ENCODE measurements around the gene ANGEL2.
"Not testable (repeated sequence)": the region's sequence is repeated elsewhere in the genome, so short reads cannot be mapped to it uniquely, and the experiment has no call there.

ANGEL2 gene

DNA sequence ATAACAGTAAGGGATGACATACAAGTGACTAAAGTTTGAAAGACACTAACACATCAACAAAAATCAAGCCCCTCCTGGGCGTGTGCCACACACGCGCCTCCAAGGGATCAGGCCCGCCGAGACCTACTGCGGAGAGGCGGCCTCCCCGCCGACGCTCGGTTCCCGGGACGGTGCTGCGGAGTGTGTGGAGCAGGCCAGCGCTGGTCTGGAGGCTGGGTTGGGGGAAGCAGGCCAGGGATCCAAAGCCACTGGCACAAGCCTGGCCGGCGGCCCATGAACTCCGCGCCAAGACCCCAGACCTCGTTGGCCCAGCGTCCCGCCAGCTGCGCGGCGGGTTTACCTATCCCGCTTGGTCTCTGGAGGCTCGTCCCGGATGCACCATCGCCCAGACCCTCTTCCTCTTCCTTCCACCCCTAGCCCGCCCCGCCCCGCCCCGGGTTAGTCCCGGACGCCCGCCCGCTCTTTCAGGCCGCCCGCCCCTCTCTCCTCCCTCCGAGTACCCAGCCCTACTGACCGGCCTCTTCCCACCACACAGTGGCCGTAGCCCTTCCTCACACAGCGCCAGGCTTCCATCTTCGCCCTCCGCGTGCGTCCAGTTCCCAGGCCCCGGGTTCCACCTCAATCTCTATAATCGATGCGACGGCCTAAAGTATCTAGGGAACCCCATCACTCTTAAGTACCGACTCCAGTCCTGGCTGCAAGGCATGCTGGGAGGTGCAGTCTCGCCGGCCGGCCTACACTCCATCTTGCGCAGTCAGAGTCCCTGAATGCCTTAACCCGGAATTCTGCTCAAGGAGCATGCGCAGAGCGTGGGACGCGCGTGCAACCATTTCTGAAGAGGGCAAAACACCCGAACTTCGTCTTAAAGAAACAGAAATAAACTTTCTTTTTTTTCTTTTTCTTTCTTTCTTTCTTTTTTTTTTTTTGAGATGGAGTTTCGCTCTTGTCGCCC lies at the start of gene ANGEL2:
Gene ANGEL2 (minus strand): TSS at position 769 of the 952 bp plus-strand sequence. CDS start 196 bp downstream, at position 573.
- peak; percentile 96 for DNase-seq (ENCODE audit: low spot score)

GRCh38 chr1:213061263-213061662 lies 45.6 kb upstream of the ANGEL2 start:
- no peak for DNase-seq (ENCODE audit: low spot score)

DNA sequence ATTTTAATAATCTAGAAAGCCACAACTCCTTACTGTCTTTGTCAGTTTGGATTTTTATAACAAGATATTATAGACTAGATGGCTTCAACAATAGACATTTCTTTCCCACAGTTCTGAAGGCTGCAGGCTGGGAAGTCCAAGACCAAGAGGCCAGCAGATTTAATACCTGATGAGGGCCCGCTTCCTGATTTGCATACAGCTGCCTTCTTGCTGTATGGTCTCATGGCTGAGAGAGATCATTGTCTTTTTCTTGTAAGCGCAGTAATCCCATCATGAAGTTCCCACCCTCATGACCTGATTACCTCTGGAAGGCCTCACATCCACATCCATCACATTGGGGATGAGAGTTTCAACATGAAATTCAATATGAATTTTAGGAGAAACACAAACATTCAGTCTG lies 45.2 kb upstream of the ANGEL2 start:
- DNase-seq (ENCODE audit: low spot score) = no peak

DNA sequence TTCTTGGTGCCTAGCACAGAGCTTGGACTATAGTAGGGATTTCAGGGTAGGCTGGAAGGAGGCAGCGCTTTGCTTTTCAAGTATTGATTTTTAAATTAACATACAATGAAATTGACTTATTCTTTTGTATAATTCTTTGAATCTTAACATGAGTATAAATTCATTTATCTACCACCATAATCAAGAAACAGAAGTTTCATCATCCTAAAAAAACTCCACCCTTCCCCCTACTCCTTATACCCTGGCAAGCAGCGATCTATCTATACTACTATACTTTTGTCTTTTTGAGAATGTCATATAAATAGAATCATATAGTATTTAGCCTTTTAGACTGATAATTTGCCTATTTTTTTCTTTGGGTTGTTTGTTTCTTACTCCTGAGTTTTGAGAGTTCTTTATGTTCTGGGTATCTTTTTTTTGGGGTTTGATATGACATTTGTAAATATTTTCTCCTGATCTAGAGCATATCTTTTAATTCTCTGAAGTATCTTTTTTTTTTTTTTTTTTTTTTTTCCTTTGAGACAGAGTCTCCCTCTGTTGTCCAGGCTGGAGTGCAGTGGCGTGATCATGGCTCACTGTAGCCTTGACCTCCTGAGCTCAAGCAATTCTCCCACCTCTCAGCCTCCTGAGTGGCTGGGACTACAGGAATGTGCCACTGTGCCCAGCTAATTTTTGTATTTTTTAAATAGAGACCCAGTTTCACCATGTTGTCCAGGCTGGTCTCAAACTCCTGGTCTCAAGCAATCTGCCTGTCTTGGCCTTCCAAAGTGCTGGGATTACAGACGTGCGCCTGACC lies 41.8 kb upstream of the ANGEL2 start:
- DNase-seq (ENCODE audit: low spot score) = no peak

GRCh38 chr1:213055767-213056166 lies 40.1 kb upstream of the ANGEL2 start:
- no peak for DNase-seq (ENCODE audit: low spot score)

DNA sequence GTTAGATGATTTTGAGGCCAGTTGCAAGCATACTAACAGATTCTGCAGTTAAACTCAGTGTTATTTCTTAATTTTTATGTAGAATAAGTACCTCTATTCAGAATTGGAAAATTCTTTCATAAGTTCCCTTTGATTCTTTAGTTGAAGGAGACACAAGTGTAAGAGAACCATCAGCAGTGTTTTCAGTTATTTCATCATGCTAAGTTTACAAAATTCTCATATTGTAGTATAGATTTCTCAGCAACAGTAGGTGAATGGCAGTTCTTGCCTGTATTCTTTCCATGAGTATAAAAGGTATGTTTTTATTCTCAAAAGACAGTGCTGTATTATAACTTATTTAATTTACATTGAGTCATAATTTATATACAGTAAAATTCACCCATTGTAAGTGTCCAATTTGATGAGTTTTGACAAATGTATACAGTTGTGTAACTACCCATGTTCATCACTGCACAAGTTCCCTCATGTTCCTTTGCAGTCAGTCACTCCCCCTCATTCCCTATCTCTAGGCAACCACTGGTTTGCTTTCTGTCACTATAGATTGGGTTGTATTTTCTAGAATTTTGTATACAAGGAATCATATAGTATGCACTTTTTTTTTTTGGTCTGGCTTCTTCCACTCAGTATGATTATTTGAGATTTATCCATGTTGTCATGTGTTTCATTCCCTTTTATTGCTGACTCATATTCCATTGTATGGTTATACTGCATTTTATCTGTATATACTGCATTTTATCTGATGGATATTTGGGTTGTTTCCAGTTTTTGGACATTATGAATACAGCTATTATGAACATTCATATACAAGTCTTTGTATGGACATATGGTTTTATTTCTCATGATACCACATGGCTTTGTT lies 39.3 kb upstream of the ANGEL2 start:
- no peak for DNase-seq (ENCODE audit: low spot score)

- no peak for DNase-seq (ENCODE audit: low spot score)
These were observed 38.5 kb upstream of the ANGEL2 start for GRCh38 chr1:213054142-213054541.

DNA sequence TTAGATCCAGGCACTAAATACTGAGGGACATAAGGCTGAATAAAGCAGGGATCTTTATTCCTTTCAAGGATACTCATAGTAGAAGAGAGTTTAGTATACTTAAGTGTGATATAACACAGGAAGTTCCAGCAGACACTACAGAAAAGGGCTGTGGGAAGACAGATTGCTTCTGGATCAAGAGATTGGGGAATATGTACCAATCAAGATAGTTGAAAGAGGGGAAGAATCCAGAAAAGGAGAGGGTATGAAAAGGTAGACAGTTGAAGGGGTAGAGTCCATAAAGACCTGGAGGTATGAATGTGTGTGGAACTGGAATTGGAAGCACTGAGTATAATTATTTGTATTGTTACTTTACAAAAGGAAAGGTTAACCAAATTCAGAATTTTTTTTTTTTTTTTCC lies 37.8 kb upstream of the ANGEL2 start:
- DNase-seq (ENCODE audit: low spot score) = no peak

DNA sequence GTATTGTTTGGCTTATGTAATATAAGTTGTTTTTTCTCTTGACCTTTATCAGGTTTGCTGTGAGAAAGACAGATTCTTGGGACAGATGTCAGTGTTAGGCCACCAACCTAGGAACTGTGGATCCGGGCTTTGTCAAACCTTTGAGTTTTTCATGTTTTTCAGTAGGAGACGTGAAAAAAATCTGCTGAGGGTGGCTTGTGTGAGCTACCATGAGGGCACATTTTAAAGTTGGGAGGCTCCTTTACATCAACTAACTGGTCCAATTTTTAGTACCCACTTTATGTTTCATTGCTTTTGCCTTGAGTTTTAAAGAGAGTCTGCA lies 36.2 kb upstream of the ANGEL2 start:
- DNase-seq (ENCODE audit: low spot score) = no peak

GRCh38 chr1:213051127-213051880 lies 35.6 kb upstream of the ANGEL2 start, which contains the start of gene RPS6KC1:
RPS6KC1 (plus strand) TSS chr1:213051241; CDS start chr1:213051405, 164 bp downstream.
- peak; percentile 92 for DNase-seq (ENCODE audit: low spot score)

GRCh38 chr1:213050745-213051126 lies 35.1 kb upstream of the ANGEL2 start:
- DNase-seq (ENCODE audit: low spot score) = no peak

- DNase-seq (ENCODE audit: low spot score) = no peak
These were observed 33.6 kb upstream of the ANGEL2 start for GRCh38 chr1:213049232-213049631.

- DNase-seq (ENCODE audit: low spot score) = not testable (repeated sequence)
These were observed 29.9 kb upstream of the ANGEL2 start for GRCh38 chr1:213045321-213046226.

- no peak for DNase-seq (ENCODE audit: low spot score)
These were observed 25.8 kb upstream of the ANGEL2 start for GRCh38 chr1:213041443-213041842.

DNA sequence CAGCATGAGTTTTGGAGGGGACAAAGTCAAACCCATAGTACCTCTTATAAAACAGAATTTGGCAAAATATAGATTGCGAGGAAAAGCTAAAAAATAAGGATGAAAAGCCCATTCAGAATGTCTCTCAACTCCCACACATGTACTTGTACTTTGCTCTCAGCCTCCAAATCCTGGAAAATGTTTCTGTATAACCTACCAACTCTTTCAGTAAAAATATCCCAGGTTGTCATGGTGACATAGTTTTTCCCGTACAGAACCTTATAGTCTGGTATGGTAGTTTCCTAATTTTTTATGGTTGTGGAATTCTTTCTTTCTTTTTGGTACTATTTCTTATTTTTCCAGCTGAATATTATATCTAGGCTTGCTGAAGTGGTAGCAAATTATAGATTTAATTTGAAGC lies 19.9 kb upstream of the ANGEL2 start:
- no peak for DNase-seq (ENCODE audit: low spot score)

GRCh38 chr1:213034713-213035112 lies 19.0 kb upstream of the ANGEL2 start:
- no peak for DNase-seq (ENCODE audit: low spot score)

DNA sequence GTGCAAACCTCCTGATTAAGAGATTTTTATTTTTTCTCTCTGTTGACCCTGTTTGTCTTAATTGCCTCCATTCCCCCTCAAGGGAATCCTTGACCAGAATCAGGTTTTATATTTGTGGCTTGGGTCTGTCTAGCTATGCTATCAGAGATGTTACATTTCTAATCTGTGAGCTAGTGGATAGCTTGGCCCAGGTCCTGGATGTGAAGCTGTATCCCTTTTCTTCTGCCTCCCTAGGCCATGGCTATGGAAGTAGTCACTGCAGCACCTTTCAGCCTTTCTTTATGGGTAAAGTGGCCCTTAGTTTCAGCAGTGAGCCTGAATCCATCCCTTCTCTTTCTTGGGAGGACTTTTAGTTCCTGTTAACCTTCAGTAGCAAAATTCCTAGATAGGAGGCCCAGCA lies 17.0 kb upstream of the ANGEL2 start:
- DNase-seq (ENCODE audit: low spot score) = no peak

DNA sequence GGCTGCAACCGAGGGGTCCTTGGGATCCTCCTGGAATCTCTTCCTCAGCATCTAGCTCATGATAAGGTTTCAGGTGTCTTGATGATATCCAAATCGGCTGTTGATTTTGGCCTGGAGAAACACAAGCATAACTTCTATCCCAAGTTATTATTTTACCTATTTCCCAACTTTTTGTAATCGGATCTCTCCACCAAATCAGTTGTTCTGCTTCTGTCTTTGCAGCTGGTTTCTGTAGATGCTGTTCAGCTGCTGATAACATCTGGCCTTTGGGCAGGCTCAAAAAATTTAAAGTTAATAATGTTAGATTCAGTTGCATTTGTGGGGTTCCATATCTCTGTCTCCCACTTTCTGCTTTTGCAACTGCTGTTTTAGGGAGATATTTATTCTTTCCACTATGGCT lies 11.4 kb upstream of the ANGEL2 start:
- DNase-seq (ENCODE audit: low spot score) = not testable (repeated sequence)

DNA sequence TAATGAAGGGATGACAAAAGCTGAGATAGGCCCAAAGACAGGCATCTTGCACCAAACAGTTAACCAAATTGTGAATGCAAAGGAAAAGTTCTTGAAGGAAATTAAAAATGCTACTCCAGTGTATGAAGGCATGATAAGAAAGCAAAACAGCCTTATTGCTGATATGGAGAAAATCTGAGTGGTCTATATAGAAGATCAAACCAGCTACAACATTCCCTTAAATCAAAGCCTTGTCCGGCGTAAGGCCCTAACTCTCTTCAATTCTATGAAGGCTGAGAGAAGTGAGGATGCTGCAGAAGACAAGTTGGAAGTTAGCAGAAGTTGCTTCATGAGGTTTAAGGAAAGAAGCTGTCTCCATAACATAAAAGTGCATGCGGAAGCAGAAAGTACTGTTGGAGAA lies 4.3 kb upstream of the ANGEL2 start:
- DNase-seq (ENCODE audit: low spot score) = no peak

DNA sequence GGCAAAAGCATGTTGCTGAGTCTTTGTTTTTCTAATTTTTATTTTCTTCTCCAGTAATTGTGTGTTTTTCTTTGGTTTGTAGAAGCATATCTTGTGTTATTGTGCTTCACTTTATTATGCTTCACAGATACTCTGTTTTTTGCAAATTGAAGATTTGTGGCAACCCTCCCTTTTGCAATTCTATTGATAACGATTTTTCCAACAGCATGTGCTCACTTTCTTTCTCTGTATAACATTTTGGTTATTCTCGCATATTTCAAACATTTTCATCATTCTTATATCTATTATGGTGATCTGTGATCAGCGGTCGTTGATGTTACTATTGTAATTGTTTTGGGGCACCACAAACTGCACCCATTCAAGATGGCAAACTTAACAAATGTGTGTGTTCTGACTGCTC lies 3.8 kb upstream of the ANGEL2 start:
- no peak for DNase-seq (ENCODE audit: low spot score)
